Mesothelial cell of epicardium (in vitro differentiated cells): ENCODE data around the gene PTPDC1. TPM values are rescaled to one million over a fixed set of nuclear protein-coding genes. Genes with fewer than 3 reads are reported as not detected.
"Not testable (repeated sequence)": the region's sequence is repeated elsewhere in the genome, so short reads cannot be mapped to it uniquely, and the experiment has no call there.

Experiments
- DNase-seq, 2 experiments: peaks; one replicate each; pipeline ENCODE4 v3.0.0; 2021; ENCODE audit warnings: low spot score in 2 of 2; ENCODE audit not compliant: unreplicated experiment in 2 of 2
- H3K27ac Mint-ChIP-seq: 2 replicates; pipeline ENCODE4 v1.8.0; 2021; ENCODE audit warnings: mixed read lengths
- H3K27me3 Mint-ChIP-seq: 2 replicates; pipeline ENCODE4 v1.8.0; 2021; ENCODE audit warnings: low read depth, mixed read lengths
- H3K36me3 Mint-ChIP-seq: 2 replicates; pipeline ENCODE4 v1.8.0; 2021; ENCODE audit warnings: mixed read lengths
- H3K4me1 Mint-ChIP-seq: 2 replicates; pipeline ENCODE4 v1.8.0; 2021; ENCODE audit warnings: mixed read lengths
- H3K4me3 Mint-ChIP-seq: 2 replicates; pipeline ENCODE4 v1.8.0; 2021; ENCODE audit warnings: mild to moderate bottlenecking, moderate library complexity, mixed read lengths
- H3K9me3 Mint-ChIP-seq: 2 replicates; pipeline ENCODE4 v1.8.0; 2021; ENCODE audit warnings: mixed read lengths
- total RNA-seq: library from RNA; stranded (reverse); gene quantifications from 3 replicates; pipeline ENCODE4 v1.2.1, GENCODE V29; 2021
- TF ChIP-seq, protein P1 (sequence below): fragments of 200-600 bp; sonication (generic); IDR thresholded peaks from one replicate; pipeline ENCODE4 v1.5.0; 2021; ENCODE audit warnings: antibody characterized with exemption; ENCODE audit not compliant: unreplicated experiment

PTPDC1 gene
- total RNA-seq, 1 donor from 2014 or later = 13.7 TPM

DNA sequence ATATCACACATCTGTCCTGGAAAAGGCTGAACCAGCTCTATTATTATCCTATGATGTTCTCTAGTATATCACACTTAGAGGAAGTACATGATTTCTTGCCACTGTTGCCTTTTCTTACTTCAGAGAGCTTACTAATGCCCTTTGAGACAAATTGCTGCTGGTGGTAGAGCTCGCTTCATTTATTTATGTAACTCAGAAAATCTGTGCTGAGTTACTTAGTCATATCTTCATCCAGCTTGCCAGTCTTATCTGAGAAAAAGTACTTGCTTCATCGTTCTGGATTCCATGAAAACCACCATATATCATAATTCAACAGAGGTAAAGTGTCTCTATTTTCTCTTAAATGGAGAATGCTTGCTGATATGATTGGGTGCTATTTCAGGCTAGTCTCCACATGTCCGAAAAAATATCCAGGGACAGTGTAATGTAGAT, 26.6 kb downstream of the PTPDC1 start:
- H3K27me3 Mint-ChIP-seq = no peaks in the 10 kb centered on the region
- H3K36me3 Mint-ChIP-seq = peaks cover 8% of the 10 kb centered on the region
- H3K27ac Mint-ChIP-seq = peak overlapping the region; percentile 50
- TF ChIP-seq, protein P1, sequence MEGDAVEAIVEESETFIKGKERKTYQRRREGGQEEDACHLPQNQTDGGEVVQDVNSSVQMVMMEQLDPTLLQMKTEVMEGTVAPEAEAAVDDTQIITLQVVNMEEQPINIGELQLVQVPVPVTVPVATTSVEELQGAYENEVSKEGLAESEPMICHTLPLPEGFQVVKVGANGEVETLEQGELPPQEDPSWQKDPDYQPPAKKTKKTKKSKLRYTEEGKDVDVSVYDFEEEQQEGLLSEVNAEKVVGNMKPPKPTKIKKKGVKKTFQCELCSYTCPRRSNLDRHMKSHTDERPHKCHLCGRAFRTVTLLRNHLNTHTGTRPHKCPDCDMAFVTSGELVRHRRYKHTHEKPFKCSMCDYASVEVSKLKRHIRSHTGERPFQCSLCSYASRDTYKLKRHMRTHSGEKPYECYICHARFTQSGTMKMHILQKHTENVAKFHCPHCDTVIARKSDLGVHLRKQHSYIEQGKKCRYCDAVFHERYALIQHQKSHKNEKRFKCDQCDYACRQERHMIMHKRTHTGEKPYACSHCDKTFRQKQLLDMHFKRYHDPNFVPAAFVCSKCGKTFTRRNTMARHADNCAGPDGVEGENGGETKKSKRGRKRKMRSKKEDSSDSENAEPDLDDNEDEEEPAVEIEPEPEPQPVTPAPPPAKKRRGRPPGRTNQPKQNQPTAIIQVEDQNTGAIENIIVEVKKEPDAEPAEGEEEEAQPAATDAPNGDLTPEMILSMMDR = no peak
- peaks cover 21% of the 10 kb centered on the region for H3K4me1 Mint-ChIP-seq
- no peak overlapping the region for H3K4me3 Mint-ChIP-seq
- no peak for DNase-seq
- no peaks in the 10 kb centered on the region for H3K9me3 Mint-ChIP-seq

DNA sequence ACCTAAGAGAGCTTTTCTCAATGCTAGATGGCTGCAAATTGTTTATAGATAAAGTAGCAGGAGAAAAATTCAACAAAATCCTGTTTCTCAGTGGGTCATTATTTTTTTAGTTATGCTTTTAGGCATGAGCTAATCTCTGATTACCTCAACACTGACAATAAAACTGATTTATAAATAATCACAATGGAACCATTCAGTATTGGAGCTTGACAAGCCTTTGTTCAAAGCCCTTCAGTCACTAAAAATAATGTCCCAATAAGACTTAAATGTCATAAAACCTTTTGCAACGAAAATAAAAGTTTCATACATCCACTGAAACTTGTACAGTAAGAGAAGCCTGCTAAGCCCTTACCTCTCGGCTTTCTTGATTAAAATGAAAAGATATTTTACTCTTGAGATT, 27.2 kb downstream of the PTPDC1 start:
- DNase-seq = no peak
- peaks cover 3% of the 10 kb centered on the region for H3K36me3 Mint-ChIP-seq
- no peak overlapping the region for H3K4me3 Mint-ChIP-seq
- H3K27me3 Mint-ChIP-seq = no peaks in the 10 kb centered on the region
- peaks cover 21% of the 10 kb centered on the region for H3K4me1 Mint-ChIP-seq
- H3K9me3 Mint-ChIP-seq = no peaks in the 10 kb centered on the region
- peak overlapping the region; percentile 25 for H3K27ac Mint-ChIP-seq
- TF ChIP-seq, protein P1 = no peak

DNA sequence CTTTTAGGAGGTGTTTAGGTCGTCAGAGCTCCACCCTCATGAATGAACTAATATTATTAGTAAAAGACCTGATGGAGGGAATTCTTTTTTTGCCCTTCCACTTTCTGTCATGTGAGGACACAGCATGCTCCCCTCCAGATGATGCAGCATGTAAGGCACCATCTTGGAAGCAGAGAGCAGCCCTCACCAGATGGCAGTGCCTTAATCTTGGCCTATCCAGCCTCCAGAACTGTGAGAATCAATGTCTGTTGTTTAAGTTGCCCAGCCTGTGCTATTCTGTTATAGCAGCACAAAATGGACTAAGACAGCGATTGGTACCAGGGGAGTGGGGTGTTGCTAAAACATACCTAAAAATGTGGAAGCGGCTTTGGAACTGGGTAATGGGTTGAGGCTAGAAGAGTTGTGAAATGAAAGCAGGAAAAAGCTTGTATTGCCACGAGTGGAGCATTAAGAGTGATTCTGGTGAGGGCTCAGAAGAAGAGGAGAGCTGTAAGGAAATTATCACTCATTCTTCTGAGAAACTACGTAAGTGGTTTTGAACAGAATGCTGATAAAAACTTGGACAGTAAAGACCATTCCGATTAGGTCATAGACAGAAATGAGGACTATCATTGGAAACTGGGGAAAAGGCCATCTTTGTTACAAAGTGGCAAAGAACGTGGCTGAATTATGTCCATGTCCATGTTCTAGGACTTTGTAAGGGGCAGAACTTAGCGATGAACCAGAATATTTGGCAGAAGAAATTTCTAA, 28.6 kb downstream of the PTPDC1 start:
- no peaks in the 10 kb centered on the region for H3K9me3 Mint-ChIP-seq
- H3K27ac Mint-ChIP-seq = no peak overlapping the region
- no peak overlapping the region for H3K4me3 Mint-ChIP-seq
- TF ChIP-seq, protein P1 = no peak
- peaks cover 3% of the 10 kb centered on the region for H3K36me3 Mint-ChIP-seq
- DNase-seq = no peak
- peaks cover 19% of the 10 kb centered on the region for H3K4me1 Mint-ChIP-seq
- no peaks in the 10 kb centered on the region for H3K27me3 Mint-ChIP-seq

DNA sequence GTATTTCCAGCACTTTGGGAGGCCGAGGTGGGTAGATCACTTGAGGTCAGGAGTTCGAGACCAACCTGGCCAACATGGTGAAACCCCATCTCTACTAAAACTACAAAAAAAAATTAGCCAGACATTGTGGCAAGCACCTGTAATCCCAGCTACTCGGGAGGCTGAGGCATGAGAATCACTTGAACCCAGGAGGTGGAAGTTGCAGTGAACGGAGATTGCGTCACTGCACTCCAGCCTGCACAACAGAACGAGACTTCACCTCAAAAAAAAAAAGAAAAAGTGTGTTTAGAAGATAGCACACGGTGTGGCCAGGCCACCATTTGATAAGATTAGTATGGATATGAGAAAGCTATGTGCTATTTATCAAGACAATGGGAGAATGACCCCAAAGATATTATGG, 35.8 kb downstream of the PTPDC1 start:
- not testable (repeated sequence) for H3K4me3 Mint-ChIP-seq, H3K27ac Mint-ChIP-seq, H3K4me1 Mint-ChIP-seq, H3K27me3 Mint-ChIP-seq, DNase-seq
- H3K36me3 Mint-ChIP-seq = peaks cover 18% of the 10 kb centered on the region
- peaks cover 19% of the 10 kb centered on the region for H3K9me3 Mint-ChIP-seq

DNA sequence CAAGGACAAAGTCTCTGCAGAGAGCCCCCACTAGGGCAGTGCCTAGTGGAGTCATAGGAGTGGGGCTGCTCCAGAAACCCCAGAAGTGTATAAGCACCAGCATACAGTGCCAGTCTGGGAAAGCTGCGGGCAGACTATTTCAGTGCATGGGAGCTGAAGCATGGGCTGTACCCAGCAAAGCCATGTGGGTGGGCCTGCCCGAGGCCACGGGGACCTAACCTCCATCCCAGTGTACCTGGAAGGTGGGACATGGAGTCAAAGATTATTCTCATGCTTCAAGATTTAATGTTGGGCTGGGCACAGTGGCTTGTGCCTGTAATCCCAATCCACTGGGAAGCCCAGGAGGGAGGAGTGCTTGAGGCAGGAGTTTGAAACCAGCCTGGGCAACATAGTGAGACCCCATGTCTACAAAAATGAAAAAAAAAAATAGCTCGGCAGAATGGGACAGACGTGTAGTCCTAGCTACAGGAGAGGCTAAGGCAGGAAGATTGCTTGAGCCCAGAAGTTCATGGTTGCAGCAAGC, 36.7 kb downstream of the PTPDC1 start:
- peaks cover 18% of the 10 kb centered on the region for H3K36me3 Mint-ChIP-seq
- no peak for DNase-seq
- H3K4me1 Mint-ChIP-seq = no peaks in the 10 kb centered on the region
- TF ChIP-seq, protein P1 = no peak
- H3K9me3 Mint-ChIP-seq = peaks cover 19% of the 10 kb centered on the region
- no peak overlapping the region for H3K27ac Mint-ChIP-seq
- no peak overlapping the region for H3K4me3 Mint-ChIP-seq
- H3K27me3 Mint-ChIP-seq = no peaks in the 10 kb centered on the region

DNA sequence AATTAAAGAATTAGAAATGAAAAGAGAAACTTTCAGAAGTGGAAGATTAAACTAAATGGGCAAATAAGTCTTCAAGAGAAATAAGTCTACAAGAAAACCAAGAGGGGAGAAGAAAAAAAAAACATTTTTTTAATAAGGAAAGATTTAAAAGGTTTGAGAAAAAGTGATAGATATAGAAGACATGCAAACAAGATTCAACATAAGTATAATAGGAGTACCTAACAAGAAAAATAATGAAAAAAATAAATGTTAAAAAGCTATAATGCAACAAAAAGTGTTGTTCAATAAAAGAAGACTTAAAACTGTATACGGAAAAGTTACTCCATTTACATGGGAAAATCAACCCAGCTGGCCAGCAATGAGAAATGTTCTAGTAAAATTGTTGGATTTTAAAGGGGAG, 42.6 kb downstream of the PTPDC1 start:
- TF ChIP-seq, protein P1 = no peak
- Mint-ChIP-seq H3K27me3 (no peaks in the 10 kb centered on the region), H3K4me3 (no peak overlapping the region), H3K4me1 (no peaks in the 10 kb centered on the region), H3K9me3 (peaks cover 60% of the 10 kb centered on the region), H3K27ac (no peak overlapping the region), H3K36me3 (peaks cover 22% of the 10 kb centered on the region)
- no peak for DNase-seq
